ENCODE results near the gene LCN6. TPM values are rescaled to one million over a fixed set of nuclear protein-coding genes. Genes with fewer than 3 reads are reported as not detected.

Gene LCN6
- polyA plus RNA-seq, 3 donors: not detected

- H3K79me2 ChIP-seq (ENCODE audit: insufficient read depth, low read length): peaks cover 47% of the 10 kb centered on the region
- no peak overlapping the region for H3K9ac ChIP-seq (ENCODE audit: insufficient read depth, low read length, poor library complexity, severe bottlenecking)
- WGBS (ENCODE audit: insufficient coverage): 93% methylated on average over 8 of the region's 8 CpGs
- peaks cover 83% of the 10 kb centered on the region for H4K20me1 ChIP-seq (ENCODE audit: insufficient read depth, low read length)
- no peak for DNase-seq
- no peak overlapping the region for H2AFZ ChIP-seq (ENCODE audit: insufficient read depth, low read depth, low read length, poor library complexity, severe bottlenecking)
- Mint-ChIP-seq H3K4me3 (no peak overlapping the region), H3K9me3 (no peaks in the 10 kb centered on the region), H3K36me3 (peaks cover 31 to 46% of the 10 kb centered on the region in 2 donors), H3K27ac (no peak overlapping the region), H3K4me1 (peaks cover 36% of the 10 kb centered on the region), H3K27me3 (ENCODE audit: low read depth in 3 of 3) (peaks cover 0 to 6% (median 3%) of the 10 kb centered on the region in 3 donors)
- no peaks in the 10 kb centered on the region for H3K9me3 ChIP-seq (replicated peaks in 1 of 2; ENCODE audit: control insufficient read depth in 1 of 2, insufficient read depth in 1 of 2, low read length in 2 of 2)
- H3K4me1 ChIP-seq (ENCODE audit: control insufficient read depth in 1 of 2, insufficient read depth in 2 of 2, low read length in 2 of 2): peaks cover 29 to 43% of the 10 kb centered on the region in 2 donors
- H3K4me3 ChIP-seq (replicated peaks in 1 of 3; ENCODE audit: low read depth in 2 of 3, low read length in 3 of 3): no peak overlapping the region
- no peak overlapping the region for H3K27ac ChIP-seq (ENCODE audit: low read depth in 1 of 2, low read length in 2 of 2)
- H3K27me3 ChIP-seq (ENCODE audit: control insufficient read depth in 2 of 2, insufficient read depth in 2 of 2, low read length in 2 of 2): peaks cover 0 to 3% of the 10 kb centered on the region in 2 donors
- peaks cover 45 to 48% of the 10 kb centered on the region in 2 donors for H3K36me3 ChIP-seq (replicated peaks in 1 of 2; ENCODE audit: control insufficient read depth in 1 of 2, insufficient read depth in 2 of 2, low read length in 2 of 2)
- no peak for TF ChIP-seq CTCF (IDR thresholded peaks at IDR 0.05)
- H3K4me2 ChIP-seq (replicated peaks; ENCODE audit: extremely low read depth, low read length, poor library complexity, severe bottlenecking): no peak overlapping the region
- intact Hi-C loops (cut with micrococcal nuclease): loop anchor here in 1 of 2 donors (10.0 kb wide), 1 partner anchor 239 kb away; the partner anchor contains the start of gene SEC16A
These were observed 24.3 kb downstream of the LCN6 start for GRCh38 chr9:136723989-136724388.

- H3K4me1 Mint-ChIP-seq: peaks cover 37% of the 10 kb centered on the region
- H3K4me1 ChIP-seq (ENCODE audit: control insufficient read depth in 1 of 2, insufficient read depth in 2 of 2, low read length in 2 of 2): peaks cover 28 to 41% of the 10 kb centered on the region in 2 donors
These were observed 24.9 kb downstream of the LCN6 start for GRCh38 chr9:136723362-136723976.

More at GRCh38 chr9:136723362-136723976, 24.9 kb downstream of the LCN6 start:
- no peak overlapping the region for H3K4me2 ChIP-seq (replicated peaks; ENCODE audit: extremely low read depth, low read length, poor library complexity, severe bottlenecking)
- peaks cover 44% of the 10 kb centered on the region for H3K79me2 ChIP-seq (ENCODE audit: insufficient read depth, low read length)
- Mint-ChIP-seq H3K9me3 (no peaks in the 10 kb centered on the region), H3K36me3 (peaks cover 31 to 46% of the 10 kb centered on the region in 2 donors), H3K4me3 (no peak overlapping the region), H3K27me3 (ENCODE audit: low read depth in 3 of 3) (peaks cover 0 to 9% (median 3%) of the 10 kb centered on the region in 3 donors), H3K27ac (peak overlapping the region in 1 of 7 donors; percentile 4)
- no peaks in the 10 kb centered on the region for H3K9me3 ChIP-seq (replicated peaks in 1 of 2; ENCODE audit: control insufficient read depth in 1 of 2, insufficient read depth in 1 of 2, low read length in 2 of 2)
- WGBS (ENCODE audit: insufficient coverage): 91% methylated on average over 31 of the region's 32 CpGs
- peaks cover 0 to 1% of the 10 kb centered on the region in 2 donors for H3K27me3 ChIP-seq (ENCODE audit: control insufficient read depth in 2 of 2, insufficient read depth in 2 of 2, low read length in 2 of 2)
- no peak overlapping the region for H2AFZ ChIP-seq (ENCODE audit: insufficient read depth, low read depth, low read length, poor library complexity, severe bottlenecking)
- H3K27ac ChIP-seq (ENCODE audit: low read depth in 1 of 2, low read length in 2 of 2): no peak overlapping the region
- H3K36me3 ChIP-seq (replicated peaks in 1 of 2; ENCODE audit: control insufficient read depth in 1 of 2, insufficient read depth in 2 of 2, low read length in 2 of 2): peaks cover 45 to 48% of the 10 kb centered on the region in 2 donors
- peaks cover 83% of the 10 kb centered on the region for H4K20me1 ChIP-seq (ENCODE audit: insufficient read depth, low read length)
- intact Hi-C loops (cut with micrococcal nuclease): loop anchor here in 1 of 2 donors (10.0 kb wide), 1 partner anchor 239 kb away; the partner anchor contains the start of gene SEC16A
- no peak overlapping the region for H3K9ac ChIP-seq (ENCODE audit: insufficient read depth, low read length, poor library complexity, severe bottlenecking)
- DNase-seq: no peak
- H3K4me3 ChIP-seq (replicated peaks in 1 of 3; ENCODE audit: low read depth in 2 of 3, low read length in 3 of 3): no peak overlapping the region
- no peak for TF ChIP-seq CTCF (IDR thresholded peaks at IDR 0.05)

All from CD14-positive monocyte (primary cell).